Effector memory CD8-positive, alpha-beta T cell (primary cell): Measurements from ENCODE around the gene GRAMD1A.

Experiments
- ATAC-seq: fragments of 150-1000 bp; cut with Tn5 transposase; replicated peaks from 2 replicates; pipeline ENCODE4 v1.10.0; 2021; ENCODE audit warnings: mild to moderate bottlenecking, moderate library complexity
- DNase-seq, 3 experiments: peaks; one replicate each; pipeline ENCODE4 v3.0.0; 2021
- H3K27ac Mint-ChIP-seq, 2 donors: one replicate each; pipeline ENCODE4 v1.8.0; 2022; ENCODE audit warnings: mild to moderate bottlenecking in 2 of 2, mixed read lengths in 2 of 2, moderate library complexity in 2 of 2
- H3K27me3 Mint-ChIP-seq, 2 donors: one replicate each; pipeline ENCODE4 v1.8.0; 2022; ENCODE audit warnings: mixed read lengths in 2 of 2
- H3K36me3 Mint-ChIP-seq: one replicate; pipeline ENCODE4 v1.8.0; 2022; ENCODE audit warnings: mild to moderate bottlenecking, moderate library complexity, mixed read lengths; ENCODE audit not compliant: insufficient read depth
- H3K4me1 Mint-ChIP-seq, 2 donors: one replicate each; pipeline ENCODE4 v1.8.0; 2022; ENCODE audit warnings: low read depth in 2 of 2, mixed read lengths in 2 of 2
- H3K4me3 Mint-ChIP-seq, 2 donors: one replicate each; pipeline ENCODE4 v1.8.0; 2022; ENCODE audit warnings: mild to moderate bottlenecking in 2 of 2, mixed read lengths in 2 of 2, moderate library complexity in 2 of 2
- H3K9me3 Mint-ChIP-seq, 2 donors: one replicate each; pipeline ENCODE4 v1.8.0; 2022; ENCODE audit warnings: mixed read lengths in 2 of 2
- total RNA-seq, 9 experiments: gene quantifications; one replicate each; lab custom pipeline; 2026; lab: John Stamatoyannopoulos, UW

GRAMD1A gene
- total RNA-seq: 71.6 to 147 (median 126) reads per million in 9 experiments

GRCh38 chr19:34999498-35000337 is at the start of gene GRAMD1A:
GRAMD1A (plus strand) TSS chr19:35000323; CDS start chr19:35000479, 156 bp downstream.
- H3K4me1 Mint-ChIP-seq: peaks cover 60 to 61% of the 10 kb centered on the region in 2 donors

GRCh38 chr19:34953092-34953491 is 47.0 kb upstream of the GRAMD1A start:
- Mint-ChIP-seq H3K27me3 (no peaks in the 10 kb centered on the region), H3K36me3 (peaks cover 10% of the 10 kb centered on the region), H3K4me3 (no peak overlapping the region), H3K27ac (no peak overlapping the region), H3K4me1 (peaks cover 2 to 7% of the 10 kb centered on the region in 2 donors), H3K9me3 (peaks cover 17 to 38% of the 10 kb centered on the region in 2 donors)
- no peak for DNase-seq
- no peak for ATAC-seq

More at GRCh38 chr19:34999498-35000337, at the start of gene GRAMD1A:
- H3K9me3 Mint-ChIP-seq: no peaks in the 10 kb centered on the region
- H3K4me3 Mint-ChIP-seq: peak within 1 kb of the TSS; percentile 90 to 92
- H3K27me3 Mint-ChIP-seq: no peaks in the 10 kb centered on the region
- H3K36me3 Mint-ChIP-seq: peaks cover 31% of the 10 kb centered on the region
- peak within 1 kb of the TSS; percentile 93 to 97 for H3K27ac Mint-ChIP-seq
- ATAC-seq: peak; percentile 28
- peak in 2 of 3 experiments; percentile 51 to 54 for DNase-seq

DNA sequence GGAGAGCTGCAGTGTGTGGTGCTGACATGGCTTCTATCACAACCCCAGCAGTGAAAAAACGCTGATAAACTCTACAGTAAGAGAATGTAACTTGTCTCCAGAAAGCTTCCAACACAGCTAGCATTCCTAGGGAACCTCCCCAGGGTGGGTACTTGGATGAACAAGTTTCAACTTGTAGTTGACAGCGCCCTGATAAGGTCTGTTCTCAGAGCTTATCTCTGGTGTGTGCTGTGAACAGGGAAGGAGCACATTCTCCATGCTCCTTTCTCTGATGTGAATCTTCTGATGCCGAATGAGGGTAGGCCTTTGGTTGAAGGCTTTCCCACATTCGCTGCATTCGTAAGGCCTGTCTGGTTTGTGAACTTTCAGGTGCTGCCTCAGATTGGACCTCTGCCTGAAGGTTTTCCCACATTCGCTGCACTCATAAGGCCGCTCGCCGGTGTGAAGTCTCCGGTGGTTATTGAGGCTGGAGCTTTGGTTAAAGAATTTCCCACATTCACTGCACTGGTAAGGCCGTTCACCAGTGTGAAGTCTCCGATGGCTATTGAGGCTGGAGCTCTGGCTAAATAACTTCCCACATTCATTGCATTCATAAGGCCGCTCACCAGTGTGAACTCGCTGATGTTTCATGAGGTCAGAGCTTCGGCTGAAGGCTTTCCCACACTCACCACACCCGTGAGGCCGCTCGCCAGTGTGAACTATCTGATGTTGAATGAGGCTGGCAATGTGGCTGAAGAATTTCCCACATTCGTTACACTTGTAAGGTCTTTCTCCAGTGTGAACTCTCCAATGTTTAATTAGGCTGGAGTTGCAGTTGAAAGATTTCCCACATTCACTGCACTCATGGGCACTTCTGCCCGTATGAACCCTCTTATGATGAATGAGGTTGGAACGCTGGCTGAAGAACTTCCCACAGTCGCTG is 42.0 kb upstream of the GRAMD1A start:
- Mint-ChIP-seq H3K27ac (no peak overlapping the region), H3K4me1 (peaks cover 22 to 25% of the 10 kb centered on the region in 2 donors), H3K27me3 (no peaks in the 10 kb centered on the region), H3K4me3 (no peak overlapping the region), H3K9me3 (peaks cover 29 to 39% of the 10 kb centered on the region in 2 donors), H3K36me3 (peaks cover 40% of the 10 kb centered on the region)
- no peak for ATAC-seq
- DNase-seq: no peak

GRCh38 chr19:34959021-34959420 is 41.1 kb upstream of the GRAMD1A start:
- Mint-ChIP-seq H3K4me1 (peaks cover 26 to 29% of the 10 kb centered on the region in 2 donors), H3K27ac (no peak overlapping the region), H3K27me3 (no peaks in the 10 kb centered on the region), H3K36me3 (peaks cover 40% of the 10 kb centered on the region), H3K4me3 (no peak overlapping the region), H3K9me3 (peaks cover 31 to 39% of the 10 kb centered on the region in 2 donors)
- no peak for DNase-seq
- no peak for ATAC-seq

- Mint-ChIP-seq H3K27me3 (no peaks in the 10 kb centered on the region), H3K4me1 (peaks cover 28 to 29% of the 10 kb centered on the region in 2 donors), H3K4me3 (peak overlapping the region; percentile 52 to 62), H3K27ac (peak overlapping the region in 1 of 2 donors; percentile 91), H3K9me3 (peaks cover 27 to 33% of the 10 kb centered on the region in 2 donors), H3K36me3 (peaks cover 40% of the 10 kb centered on the region)
- DNase-seq (no peak), ATAC-seq (no peak)
These were observed 39.9 kb upstream of the GRAMD1A start for GRCh38 chr19:34960103-34960805.

DNA sequence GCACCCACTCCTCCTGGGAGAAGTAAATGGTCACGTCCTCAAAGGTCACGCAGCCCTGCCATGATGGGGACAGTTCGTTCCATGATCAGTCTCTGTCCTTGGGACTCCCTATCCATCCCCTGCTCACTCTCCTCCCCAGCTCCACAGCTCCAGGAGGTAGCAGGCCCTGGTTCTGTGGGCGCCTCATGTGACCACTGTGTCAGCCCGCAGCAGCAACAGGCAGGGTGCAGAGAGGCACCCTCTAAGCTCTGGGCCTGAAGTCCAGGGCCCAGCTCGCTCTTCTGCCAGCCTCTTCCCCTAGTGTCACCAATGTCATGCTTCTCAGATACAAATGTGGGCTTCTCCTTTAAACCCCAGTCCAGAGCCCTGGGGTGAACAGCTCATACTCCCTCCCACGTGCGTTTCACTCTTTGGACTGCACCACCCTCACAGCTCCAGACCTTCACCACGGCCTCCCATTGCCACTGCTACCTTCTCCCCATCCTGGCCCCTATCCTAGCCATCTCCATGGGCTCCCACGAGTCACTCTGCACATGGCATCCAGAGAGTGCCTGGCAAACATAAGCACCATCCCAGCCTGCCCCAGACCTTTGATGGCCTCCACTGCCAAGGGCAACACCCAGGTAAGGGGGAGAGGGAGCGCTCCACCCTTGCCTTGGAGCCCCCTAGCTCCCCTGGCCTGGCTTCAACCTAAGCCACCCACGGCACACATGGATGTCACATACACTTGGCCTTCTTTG is 39.0 kb upstream of the GRAMD1A start:
- Mint-ChIP-seq H3K36me3 (peaks cover 38% of the 10 kb centered on the region), H3K27ac (peak overlapping the region; percentile 88 to 91), H3K4me1 (peaks cover 28 to 29% of the 10 kb centered on the region in 2 donors), H3K9me3 (peaks cover 31 to 33% of the 10 kb centered on the region in 2 donors), H3K4me3 (peak overlapping the region; percentile 88 to 97), H3K27me3 (no peaks in the 10 kb centered on the region)
- DNase-seq (no peak), ATAC-seq (no peak)

DNA sequence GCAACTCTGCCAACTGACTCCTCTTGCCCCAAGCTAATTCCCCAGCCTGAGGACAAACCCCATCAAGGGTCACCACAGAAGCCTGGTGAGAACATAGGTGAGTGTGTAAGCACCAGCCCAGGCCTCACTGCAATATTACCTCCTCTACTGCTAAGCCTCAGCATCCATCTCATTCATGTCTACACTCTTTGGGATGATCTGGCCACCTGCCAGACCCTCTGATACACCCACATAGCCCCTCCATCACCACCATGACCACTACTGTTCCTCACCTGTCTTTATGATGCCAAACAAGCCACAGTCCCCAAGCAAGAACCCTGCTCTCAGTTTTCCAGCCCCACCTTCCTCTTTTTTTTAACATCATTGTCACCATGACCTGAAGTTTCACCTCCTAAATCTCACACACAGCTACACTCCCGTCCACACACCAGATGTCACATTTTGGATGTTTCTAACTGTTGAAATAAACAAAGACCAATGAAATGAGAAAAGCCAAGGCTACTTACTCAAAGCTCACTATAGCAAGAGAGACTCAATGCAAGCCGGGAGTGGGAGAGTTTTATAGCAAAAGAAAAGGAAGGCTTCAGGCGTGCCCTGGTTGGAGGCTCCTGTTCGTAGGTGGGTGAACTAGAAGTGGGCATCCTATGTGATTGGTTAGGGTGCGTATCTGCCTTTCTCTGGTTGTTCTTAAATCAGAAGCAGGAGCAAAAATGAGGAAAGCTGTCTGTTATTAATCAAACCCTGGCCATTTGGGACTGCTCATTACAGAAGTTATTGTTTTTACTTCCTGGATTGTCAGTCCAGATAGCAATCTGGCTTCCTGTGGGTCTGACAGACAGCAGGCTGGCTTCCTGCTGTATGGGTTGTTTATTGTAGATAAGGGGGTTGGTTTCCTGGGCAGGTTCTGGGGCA is 38.1 kb upstream of the GRAMD1A start:
- Mint-ChIP-seq H3K27me3 (no peaks in the 10 kb centered on the region), H3K4me3 (peak overlapping the region; percentile 88 to 97), H3K4me1 (peaks cover 28 to 29% of the 10 kb centered on the region in 2 donors), H3K27ac (peak overlapping the region; percentile 88 to 91), H3K9me3 (peaks cover 29 to 33% of the 10 kb centered on the region in 2 donors), H3K36me3 (peaks cover 39% of the 10 kb centered on the region)
- DNase-seq (no peak), ATAC-seq (peak; percentile 76)

GRCh38 chr19:34962687-34963572 is 37.2 kb upstream of the GRAMD1A start:
- ATAC-seq (no peak), DNase-seq (no peak)
- Mint-ChIP-seq H3K27ac (peak overlapping the region; percentile 88 to 91), H3K9me3 (peaks cover 27 to 33% of the 10 kb centered on the region in 2 donors), H3K4me1 (peaks cover 28 to 29% of the 10 kb centered on the region in 2 donors), H3K4me3 (peak overlapping the region; percentile 88 to 97), H3K36me3 (peaks cover 38% of the 10 kb centered on the region), H3K27me3 (no peaks in the 10 kb centered on the region)

GRCh38 chr19:34963573-34964406 is 36.3 kb upstream of the GRAMD1A start, which contains the start of gene ZNF792:
ZNF792 (minus strand) TSS chr19:34964229; CDS start chr19:34963662, 567 bp downstream.
- Mint-ChIP-seq H3K4me3 (peak within 1 kb of the TSS; percentile 88 to 97), H3K27ac (peak within 1 kb of the TSS; percentile 88 to 91), H3K4me1 (peaks cover 28 to 29% of the 10 kb centered on the region in 2 donors), H3K9me3 (peaks cover 27 to 33% of the 10 kb centered on the region in 2 donors), H3K27me3 (no peaks in the 10 kb centered on the region), H3K36me3 (peaks cover 38% of the 10 kb centered on the region)
- peak; percentile 67 for ATAC-seq
- peak in 2 of 3 experiments; percentile 5 to 26 for DNase-seq

GRCh38 chr19:34964598-34964997 is 35.5 kb upstream of the GRAMD1A start:
- Mint-ChIP-seq H3K27ac (no peak overlapping the region), H3K9me3 (peaks cover 27 to 33% of the 10 kb centered on the region in 2 donors), H3K27me3 (no peaks in the 10 kb centered on the region), H3K4me1 (peaks cover 28 to 29% of the 10 kb centered on the region in 2 donors), H3K36me3 (peaks cover 30% of the 10 kb centered on the region), H3K4me3 (peak overlapping the region; percentile 88 to 97)
- DNase-seq: no peak
- no peak for ATAC-seq
